ENCODE data around the gene SUN5.

Gene SUN5

DNA sequence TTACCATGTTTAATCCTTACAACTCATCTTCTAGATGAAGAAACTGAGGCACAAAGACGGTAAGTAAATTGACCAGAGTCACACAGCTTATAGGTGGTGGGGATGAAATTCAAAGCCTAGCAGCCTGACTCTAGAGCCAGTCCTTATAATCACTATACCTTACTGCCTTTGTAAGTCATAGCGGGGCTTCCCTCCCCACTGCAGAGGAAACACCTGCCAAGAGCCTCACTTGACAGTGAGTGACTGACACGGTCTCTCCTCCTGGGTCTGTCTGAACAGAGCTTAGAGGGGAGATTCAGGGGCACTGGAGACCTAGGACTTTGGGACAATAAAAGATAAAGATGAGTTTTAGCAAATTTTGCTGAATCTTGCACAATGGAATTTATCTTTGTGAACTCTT lies 12.8 kb downstream of the SUN5 start:
- H3K36me3 ChIP-seq (ENCODE audit: control insufficient read depth, insufficient read depth, low read length) = no peaks in the 10 kb centered on the region
- H3K4me1 ChIP-seq (ENCODE audit: control insufficient read depth, insufficient read depth, low read length) = no peaks in the 10 kb centered on the region
- no peaks in the 10 kb centered on the region for H3K9me3 ChIP-seq (ENCODE audit: control insufficient read depth, low read length)
- H3K27me3 ChIP-seq (ENCODE audit: control insufficient read depth, insufficient read depth, low read length, poor library complexity, severe bottlenecking) = no peaks in the 10 kb centered on the region
- no peak overlapping the region for H3K4me3 ChIP-seq (ENCODE audit: insufficient read depth, low read depth, low read length)
- H3K27ac ChIP-seq (ENCODE audit: insufficient read depth, low read depth, low read length, poor library complexity, severe bottlenecking) = no peak overlapping the region
- WGBS, 2 experiments = 53 to 80% methylated on average over 1 to 3 of the region's 3 CpGs

GRCh38 chr20:32990426-32990825 lies 13.8 kb downstream of the SUN5 start:
- 90 to 92% methylated on average over 3 of the region's 3 CpGs for WGBS, 2 experiments
- Histone ChIP-seq H3K9me3 (ENCODE audit: control insufficient read depth, low read length) (no peaks in the 10 kb centered on the region), H3K36me3 (ENCODE audit: control insufficient read depth, insufficient read depth, low read length) (no peaks in the 10 kb centered on the region), H3K27me3 (ENCODE audit: control insufficient read depth, insufficient read depth, low read length, poor library complexity, severe bottlenecking) (no peaks in the 10 kb centered on the region), H3K4me1 (ENCODE audit: control insufficient read depth, insufficient read depth, low read length) (no peaks in the 10 kb centered on the region), H3K4me3 (ENCODE audit: insufficient read depth, low read depth, low read length) (no peak overlapping the region), H3K27ac (ENCODE audit: insufficient read depth, low read depth, low read length, poor library complexity, severe bottlenecking) (no peak overlapping the region)

- Histone ChIP-seq H3K4me1 (ENCODE audit: control insufficient read depth, insufficient read depth, low read length) (no peaks in the 10 kb centered on the region), H3K9me3 (ENCODE audit: control insufficient read depth, low read length) (no peaks in the 10 kb centered on the region), H3K4me3 (ENCODE audit: insufficient read depth, low read depth, low read length) (no peak overlapping the region), H3K27ac (ENCODE audit: insufficient read depth, low read depth, low read length, poor library complexity, severe bottlenecking) (no peak overlapping the region), H3K27me3 (ENCODE audit: control insufficient read depth, insufficient read depth, low read length, poor library complexity, severe bottlenecking) (no peaks in the 10 kb centered on the region), H3K36me3 (ENCODE audit: control insufficient read depth, insufficient read depth, low read length) (no peaks in the 10 kb centered on the region)
- 90 to 92% methylated on average over 14 of the region's 14 CpGs for WGBS, 2 experiments
These were observed 14.5 kb downstream of the SUN5 start for GRCh38 chr20:32989507-32990283.

DNA sequence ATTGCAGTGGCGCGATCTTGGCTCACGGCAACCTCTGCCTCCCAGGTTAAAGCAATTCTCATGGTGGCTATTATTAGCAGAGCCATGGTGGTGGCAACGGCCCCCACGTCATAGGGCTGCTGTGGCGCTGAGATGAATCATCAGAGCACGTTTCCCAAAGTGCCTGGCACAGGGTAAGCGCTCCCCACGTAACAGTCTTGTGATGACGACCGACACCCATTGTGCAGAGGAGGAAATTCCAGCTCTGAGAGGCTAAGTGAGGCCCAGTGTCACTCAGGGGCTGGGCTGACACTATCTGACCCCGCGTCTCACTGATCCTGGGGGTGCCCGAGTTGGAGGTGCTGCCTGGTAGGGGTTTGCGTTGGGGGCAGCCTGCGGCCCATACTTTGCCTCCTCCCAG lies 16.2 kb downstream of the SUN5 start:
- Histone ChIP-seq H3K4me1 (ENCODE audit: control insufficient read depth, insufficient read depth, low read length) (no peaks in the 10 kb centered on the region), H3K36me3 (ENCODE audit: control insufficient read depth, insufficient read depth, low read length) (no peaks in the 10 kb centered on the region), H3K9me3 (ENCODE audit: control insufficient read depth, low read length) (no peaks in the 10 kb centered on the region), H3K27ac (ENCODE audit: insufficient read depth, low read depth, low read length, poor library complexity, severe bottlenecking) (no peak overlapping the region), H3K4me3 (ENCODE audit: insufficient read depth, low read depth, low read length) (no peak overlapping the region), H3K27me3 (ENCODE audit: control insufficient read depth, insufficient read depth, low read length, poor library complexity, severe bottlenecking) (no peaks in the 10 kb centered on the region)
- 91 to 92% methylated on average over 16 of the region's 16 CpGs for WGBS, 2 experiments

DNA sequence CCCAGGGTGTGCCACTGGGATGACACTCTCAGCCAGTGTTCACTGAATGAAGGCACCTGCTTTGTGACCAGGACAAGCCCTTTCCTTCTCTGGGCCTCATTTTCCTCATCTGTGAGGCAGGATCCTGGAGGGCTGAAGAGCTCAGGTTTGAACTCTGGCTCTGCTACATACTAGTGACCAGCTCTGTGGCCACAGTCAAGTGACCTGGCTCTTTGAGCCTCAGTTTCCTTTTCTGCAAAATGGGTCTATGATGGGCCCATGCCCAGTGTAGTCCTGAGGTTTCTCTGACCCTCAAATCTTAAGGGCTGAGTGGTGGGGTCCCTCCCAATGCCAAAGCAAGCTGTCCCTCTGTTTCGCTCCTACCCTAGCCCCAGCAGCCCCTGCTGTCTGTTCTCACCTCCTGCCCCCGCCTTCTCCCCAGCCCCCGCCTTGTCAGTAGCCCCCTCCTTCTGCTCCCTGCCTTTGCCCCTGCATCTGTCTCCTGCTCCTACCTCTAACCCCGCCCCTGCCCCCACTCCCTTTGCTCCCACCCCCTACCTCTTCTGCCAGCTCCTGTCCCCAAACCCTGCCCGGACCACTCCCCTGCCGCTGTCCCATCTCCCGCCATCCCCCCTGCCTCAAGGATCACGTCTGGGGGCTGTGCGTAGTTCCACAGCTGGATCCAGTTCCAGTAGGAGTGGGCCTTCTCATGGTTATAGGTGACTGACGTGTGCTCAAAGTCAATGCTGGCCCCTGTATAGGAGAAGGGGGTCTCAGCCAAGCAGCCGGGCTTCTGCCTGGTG lies 17.0 kb downstream of the SUN5 start:
- Histone ChIP-seq H3K9me3 (ENCODE audit: control insufficient read depth, low read length) (no peaks in the 10 kb centered on the region), H3K4me1 (ENCODE audit: control insufficient read depth, insufficient read depth, low read length) (no peaks in the 10 kb centered on the region), H3K4me3 (ENCODE audit: insufficient read depth, low read depth, low read length) (no peak overlapping the region), H3K27ac (ENCODE audit: insufficient read depth, low read depth, low read length, poor library complexity, severe bottlenecking) (no peak overlapping the region), H3K27me3 (ENCODE audit: control insufficient read depth, insufficient read depth, low read length, poor library complexity, severe bottlenecking) (no peaks in the 10 kb centered on the region), H3K36me3 (ENCODE audit: control insufficient read depth, insufficient read depth, low read length) (no peaks in the 10 kb centered on the region)
- WGBS, 2 experiments = 88 to 91% methylated on average over 10 to 11 of the region's 11 CpGs

DNA sequence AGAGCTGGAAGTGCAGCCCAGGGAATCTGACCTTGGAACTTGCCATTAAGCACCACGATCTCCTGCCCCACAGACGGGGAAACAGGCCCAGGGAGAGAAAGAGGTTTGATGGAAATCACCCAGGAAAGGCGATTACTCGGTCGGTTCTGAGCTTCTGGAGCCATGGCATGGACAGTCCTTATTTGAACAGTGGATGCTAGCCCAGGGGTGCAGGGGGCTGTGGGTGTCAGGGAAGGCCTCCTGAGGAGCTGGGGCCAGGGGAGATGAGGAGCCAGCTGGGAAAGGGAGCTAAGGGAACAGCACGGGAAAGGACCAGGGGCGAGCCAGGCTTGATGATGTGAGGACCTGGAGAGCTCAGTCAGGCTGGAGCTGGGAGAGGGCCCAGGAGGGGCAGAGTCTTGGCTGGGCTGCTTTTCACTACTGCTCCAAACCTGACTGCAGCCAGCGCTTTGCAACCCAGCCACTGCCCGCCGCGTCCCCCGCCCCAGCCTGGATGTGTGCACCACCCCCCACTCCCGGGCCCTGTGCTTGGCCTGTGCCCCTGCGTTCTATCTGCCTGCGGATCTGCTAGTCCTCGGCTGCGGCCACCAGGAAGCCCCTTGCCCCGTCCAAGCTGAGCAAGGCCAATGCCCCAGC lies 17.8 kb downstream of the SUN5 start:
- H3K4me3 ChIP-seq (ENCODE audit: insufficient read depth, low read depth, low read length) = no peak overlapping the region
- H3K27ac ChIP-seq (ENCODE audit: insufficient read depth, low read depth, low read length, poor library complexity, severe bottlenecking) = no peak overlapping the region
- WGBS, 2 experiments = 89 to 90% methylated on average over 18 of the region's 18 CpGs
- H3K27me3 ChIP-seq (ENCODE audit: control insufficient read depth, insufficient read depth, low read length, poor library complexity, severe bottlenecking) = no peaks in the 10 kb centered on the region
- no peaks in the 10 kb centered on the region for H3K36me3 ChIP-seq (ENCODE audit: control insufficient read depth, insufficient read depth, low read length)
- H3K9me3 ChIP-seq (ENCODE audit: control insufficient read depth, low read length) = no peaks in the 10 kb centered on the region
- H3K4me1 ChIP-seq (ENCODE audit: control insufficient read depth, insufficient read depth, low read length) = no peaks in the 10 kb centered on the region

GRCh38 chr20:32985596-32985995 lies 18.6 kb downstream of the SUN5 start:
- Histone ChIP-seq H3K4me1 (ENCODE audit: control insufficient read depth, insufficient read depth, low read length) (peaks cover 4% of the 10 kb centered on the region), H3K4me3 (ENCODE audit: insufficient read depth, low read depth, low read length) (no peak overlapping the region), H3K36me3 (ENCODE audit: control insufficient read depth, insufficient read depth, low read length) (no peaks in the 10 kb centered on the region), H3K27me3 (ENCODE audit: control insufficient read depth, insufficient read depth, low read length, poor library complexity, severe bottlenecking) (no peaks in the 10 kb centered on the region), H3K27ac (ENCODE audit: insufficient read depth, low read depth, low read length, poor library complexity, severe bottlenecking) (no peak overlapping the region), H3K9me3 (ENCODE audit: control insufficient read depth, low read length) (no peaks in the 10 kb centered on the region)
- whole genome bisulfite sequencing, 2 experiments = 91 to 94% methylated on average over 6 of the region's 6 CpGs

DNA sequence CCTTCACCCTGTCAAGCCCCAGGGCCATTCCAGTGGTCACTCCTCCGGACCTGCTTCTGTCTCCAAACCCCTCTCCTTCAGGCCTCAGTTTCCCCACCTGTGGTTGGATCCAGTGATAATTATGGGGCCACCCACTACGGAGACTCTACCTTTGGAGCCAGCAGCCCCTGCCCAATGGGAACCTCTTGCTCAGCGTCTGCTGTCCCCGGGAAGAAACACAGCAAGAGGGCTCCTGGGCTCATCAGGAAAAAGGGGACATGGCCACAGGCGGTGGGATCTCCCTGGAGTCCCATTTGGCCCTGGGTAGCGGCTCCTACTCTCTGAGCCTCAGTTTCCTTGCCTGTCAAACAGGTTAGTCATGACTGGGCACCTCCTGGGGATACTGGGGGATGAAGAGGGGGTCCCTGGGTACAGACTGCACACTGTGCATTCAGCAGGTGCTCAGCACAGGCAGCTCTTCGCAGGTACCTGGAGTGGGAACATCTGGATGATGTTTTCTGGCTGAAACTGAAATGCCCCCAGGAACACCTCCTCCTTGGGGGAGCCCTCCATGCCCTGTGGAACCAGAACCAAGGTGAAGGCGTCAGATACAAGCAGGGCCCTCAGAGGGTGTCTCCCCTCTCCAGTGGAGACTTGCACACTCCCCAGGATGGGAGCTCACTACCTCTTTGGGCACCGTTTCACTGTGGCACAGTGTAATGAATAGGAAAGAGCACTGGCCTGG lies 19.4 kb downstream of the SUN5 start:
- Histone ChIP-seq H3K27me3 (ENCODE audit: control insufficient read depth, insufficient read depth, low read length, poor library complexity, severe bottlenecking) (no peaks in the 10 kb centered on the region), H3K27ac (ENCODE audit: insufficient read depth, low read depth, low read length, poor library complexity, severe bottlenecking) (no peak overlapping the region), H3K4me1 (ENCODE audit: control insufficient read depth, insufficient read depth, low read length) (peaks cover 6% of the 10 kb centered on the region), H3K36me3 (ENCODE audit: control insufficient read depth, insufficient read depth, low read length) (no peaks in the 10 kb centered on the region), H3K9me3 (ENCODE audit: control insufficient read depth, low read length) (no peaks in the 10 kb centered on the region), H3K4me3 (ENCODE audit: insufficient read depth, low read depth, low read length) (no peak overlapping the region)
- 92 to 93% methylated on average over 9 of the region's 9 CpGs for WGBS, 2 experiments

DNA sequence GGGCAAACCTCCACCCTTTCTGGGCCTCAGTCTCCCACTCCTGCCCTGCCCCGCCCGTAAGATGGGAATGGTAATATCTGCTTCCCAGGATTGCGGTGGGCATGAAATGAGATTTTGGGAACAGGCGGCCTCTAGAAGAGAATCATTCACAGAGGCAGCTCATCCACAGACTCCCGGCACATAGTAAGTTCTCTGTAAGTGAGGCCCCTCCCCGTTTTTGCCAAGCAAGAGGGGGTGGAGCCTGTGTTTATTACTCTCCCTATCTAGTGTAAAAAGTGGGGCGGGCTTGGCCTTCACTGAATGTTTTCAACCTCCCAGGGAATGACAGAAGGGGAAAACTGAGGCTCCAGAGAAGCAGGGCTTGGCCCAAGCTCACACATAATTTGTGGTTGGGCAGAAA lies 20.0 kb downstream of the SUN5 start:
- Histone ChIP-seq H3K9me3 (ENCODE audit: control insufficient read depth, low read length) (no peaks in the 10 kb centered on the region), H3K27ac (ENCODE audit: insufficient read depth, low read depth, low read length, poor library complexity, severe bottlenecking) (no peak overlapping the region), H3K4me1 (ENCODE audit: control insufficient read depth, insufficient read depth, low read length) (peaks cover 6% of the 10 kb centered on the region), H3K36me3 (ENCODE audit: control insufficient read depth, insufficient read depth, low read length) (no peaks in the 10 kb centered on the region), H3K4me3 (ENCODE audit: insufficient read depth, low read depth, low read length) (no peak overlapping the region), H3K27me3 (ENCODE audit: control insufficient read depth, insufficient read depth, low read length, poor library complexity, severe bottlenecking) (no peaks in the 10 kb centered on the region)
- 79 to 86% methylated on average over 7 of the region's 7 CpGs for WGBS, 2 experiments

All from ectodermal cell (in vitro differentiated cells).